Prostate gland (tissue), 2 donors: ENCODE data around the gene PXMP4.

Experiments used
- POLR2A ChIP-seq: fragments of 450-650 bp; IDR thresholded peaks from one replicate; pipeline ENCODE4 v1.6.1; 2016; ENCODE audit warnings: antibody characterized with exemption, mild to moderate bottlenecking
- TF ChIP-seq, protein P1 (sequence below), 4 experiments: fragments of 200-600 bp in 2 of 4; fragments of 450-650 bp in 2 of 4; sonication (generic) in 2 of 4; IDR thresholded peaks; 1 replicate in 3 of 4; 2 replicates in 1 of 4; pipeline ENCODE4 v1.5.1; 2016 to 2019; ENCODE audit warnings: antibody characterized with exemption in 4 of 4, mild to moderate bottlenecking in 2 of 4, moderate library complexity in 2 of 4

- TF ChIP-seq, protein P1, sequence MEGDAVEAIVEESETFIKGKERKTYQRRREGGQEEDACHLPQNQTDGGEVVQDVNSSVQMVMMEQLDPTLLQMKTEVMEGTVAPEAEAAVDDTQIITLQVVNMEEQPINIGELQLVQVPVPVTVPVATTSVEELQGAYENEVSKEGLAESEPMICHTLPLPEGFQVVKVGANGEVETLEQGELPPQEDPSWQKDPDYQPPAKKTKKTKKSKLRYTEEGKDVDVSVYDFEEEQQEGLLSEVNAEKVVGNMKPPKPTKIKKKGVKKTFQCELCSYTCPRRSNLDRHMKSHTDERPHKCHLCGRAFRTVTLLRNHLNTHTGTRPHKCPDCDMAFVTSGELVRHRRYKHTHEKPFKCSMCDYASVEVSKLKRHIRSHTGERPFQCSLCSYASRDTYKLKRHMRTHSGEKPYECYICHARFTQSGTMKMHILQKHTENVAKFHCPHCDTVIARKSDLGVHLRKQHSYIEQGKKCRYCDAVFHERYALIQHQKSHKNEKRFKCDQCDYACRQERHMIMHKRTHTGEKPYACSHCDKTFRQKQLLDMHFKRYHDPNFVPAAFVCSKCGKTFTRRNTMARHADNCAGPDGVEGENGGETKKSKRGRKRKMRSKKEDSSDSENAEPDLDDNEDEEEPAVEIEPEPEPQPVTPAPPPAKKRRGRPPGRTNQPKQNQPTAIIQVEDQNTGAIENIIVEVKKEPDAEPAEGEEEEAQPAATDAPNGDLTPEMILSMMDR (IDR thresholded peaks at IDR 0.05), result no peak
- no peak for TF ChIP-seq POLR2A
These were observed 38.8 kb downstream of the PXMP4 start for GRCh38 chr20:33681288-33681687.
